GM19438 (cell line): Measurements from ENCODE around the gene RNASE2.
"Not testable (repeated sequence)": the region's sequence is repeated elsewhere in the genome, so short reads cannot be mapped to it uniquely, and the experiment has no call there.

Experiments used
- ATAC-seq: cut with Tn5 transposase; IDR thresholded peaks from one replicate; pipeline ENCODE4 v1.9.1; 2021; ENCODE audit warnings: low read depth; ENCODE audit not compliant: unreplicated experiment

The RNASE2 gene

GRCh38 chr14:20980906-20981305 is 25.6 kb downstream of the RNASE2 start:
- ATAC-seq, result no peak

GRCh38 chr14:20982646-20983369 is 27.5 kb downstream of the RNASE2 start:
- ATAC-seq, result no peak

DNA sequence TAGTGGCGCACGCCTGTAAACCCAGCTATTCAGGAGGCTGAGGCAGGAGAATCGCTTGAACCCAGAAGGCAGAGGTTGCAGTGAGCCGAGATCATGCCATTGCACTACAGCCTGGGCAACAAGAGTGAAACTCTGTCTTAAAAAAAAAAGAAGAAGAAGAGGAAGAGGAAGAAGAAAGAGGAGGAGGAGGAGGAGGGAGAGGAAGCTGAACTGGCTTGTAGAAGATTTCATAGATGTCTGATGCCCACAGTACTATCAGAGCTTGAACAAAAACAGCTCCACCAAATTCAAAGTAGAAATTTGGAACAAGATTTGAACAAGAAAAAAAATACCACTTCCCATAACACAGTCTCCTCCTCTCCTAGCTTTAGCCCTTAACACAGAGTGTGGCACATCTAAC is 30.4 kb downstream of the RNASE2 start:
- not testable (repeated sequence) for ATAC-seq

- ATAC-seq, result no peak
Observed at GRCh38 chr14:20986811-20987210, 31.5 kb downstream of the RNASE2 start.

DNA sequence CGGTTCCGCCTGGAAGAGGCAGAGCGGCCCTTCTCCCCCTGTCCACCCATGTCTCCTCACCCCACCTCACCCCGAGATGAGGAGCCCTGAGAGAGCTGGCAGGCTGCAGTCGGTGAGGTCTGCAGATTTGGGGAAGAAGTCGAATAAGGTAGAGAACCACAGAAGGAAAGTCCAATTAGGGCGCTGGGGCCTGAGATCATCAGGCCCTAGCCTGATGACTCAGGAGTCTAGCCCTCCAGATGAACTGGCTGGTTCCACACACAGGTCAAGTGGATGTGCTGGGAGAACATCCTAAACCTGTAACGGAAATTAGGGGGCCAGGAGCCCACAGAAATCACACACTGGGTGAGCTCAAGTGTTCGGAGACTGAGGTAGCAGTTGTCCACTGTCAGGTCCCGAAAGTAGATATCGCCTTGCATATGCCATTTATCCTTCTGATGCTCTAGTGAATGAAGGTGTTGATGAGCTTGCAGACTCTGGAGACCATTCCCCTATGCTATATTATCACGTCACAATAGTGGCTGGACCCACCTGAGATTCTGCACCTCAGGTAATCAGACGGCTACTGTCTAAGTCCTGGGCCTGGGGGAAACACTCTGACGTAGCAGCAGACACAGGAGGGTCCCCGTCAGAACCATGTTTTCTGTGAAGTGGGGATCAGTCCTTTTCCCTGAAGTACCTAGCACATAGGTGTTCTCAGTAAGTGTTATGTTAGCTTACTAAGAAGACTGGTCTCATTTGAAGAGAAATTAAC is 33.6 kb downstream of the RNASE2 start:
- ATAC-seq, result no peak

GRCh38 chr14:20989471-20989786 is 34.1 kb downstream of the RNASE2 start:
- no peak for ATAC-seq

DNA sequence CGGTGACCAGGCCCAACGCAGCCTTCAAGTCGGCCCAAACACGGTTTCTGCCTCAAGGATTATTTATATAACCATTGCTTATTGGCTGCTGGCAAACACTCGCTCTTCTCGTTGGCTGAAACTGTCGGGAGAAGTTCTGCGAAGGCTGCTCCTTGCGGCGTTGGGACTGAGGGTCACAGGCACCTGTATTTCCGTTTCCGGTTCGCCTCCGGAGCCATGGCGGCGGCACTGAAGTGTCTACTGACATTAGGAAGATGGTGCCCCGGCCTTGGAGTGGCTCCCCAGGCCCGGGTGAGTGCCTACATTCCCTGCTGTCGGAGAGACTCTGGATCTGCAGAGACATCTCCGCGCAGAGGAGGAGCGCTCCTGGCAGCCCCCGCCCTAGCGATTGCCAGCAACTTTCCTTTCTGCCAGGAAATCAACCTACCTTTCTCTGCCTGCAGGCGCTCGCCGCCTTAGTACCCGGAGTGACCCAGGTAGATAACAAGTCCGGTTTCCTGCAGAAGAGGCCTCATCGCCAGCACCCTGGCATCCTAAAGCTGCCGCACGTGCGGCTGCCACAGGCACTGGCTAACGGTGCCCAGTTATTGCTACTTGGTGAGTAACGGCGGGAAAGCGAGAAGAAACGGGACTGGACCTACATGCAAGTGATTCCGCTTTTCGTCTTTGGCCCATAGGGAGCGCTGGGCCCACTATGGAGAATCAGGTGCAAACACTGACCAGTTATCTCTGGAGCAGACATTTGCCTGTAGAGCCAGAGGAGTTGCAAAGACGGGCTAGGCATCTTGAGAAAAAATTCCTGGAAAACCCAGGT is 34.7 kb downstream of the RNASE2 start, which contains the start of gene METTL17:
METTL17 (plus strand) TSS at position 194 of the 814 bp plus-strand sequence; CDS start at position 217, 23 bp downstream.
- ATAC-seq, result peak; percentile 96

DNA sequence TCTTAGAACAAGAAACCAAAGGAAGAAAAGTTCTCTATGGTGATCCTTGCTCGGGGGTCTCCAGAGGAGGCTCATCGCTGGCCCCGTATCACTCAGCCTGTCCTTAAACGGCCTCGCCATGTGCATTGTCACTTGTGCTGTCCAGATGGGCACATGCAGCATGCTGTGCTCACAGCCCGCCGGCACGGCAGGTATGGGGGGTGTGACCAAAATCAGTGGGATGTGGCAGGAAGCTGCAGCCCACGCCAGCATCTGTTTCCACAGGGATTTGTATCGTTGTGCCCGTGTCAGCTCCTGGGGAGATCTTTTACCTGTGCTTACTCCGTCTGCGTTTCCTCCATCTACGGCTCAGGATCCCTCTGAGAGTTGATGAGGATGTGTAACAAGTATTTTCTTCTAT is 41.2 kb downstream of the RNASE2 start:
- ATAC-seq, result no peak

DNA sequence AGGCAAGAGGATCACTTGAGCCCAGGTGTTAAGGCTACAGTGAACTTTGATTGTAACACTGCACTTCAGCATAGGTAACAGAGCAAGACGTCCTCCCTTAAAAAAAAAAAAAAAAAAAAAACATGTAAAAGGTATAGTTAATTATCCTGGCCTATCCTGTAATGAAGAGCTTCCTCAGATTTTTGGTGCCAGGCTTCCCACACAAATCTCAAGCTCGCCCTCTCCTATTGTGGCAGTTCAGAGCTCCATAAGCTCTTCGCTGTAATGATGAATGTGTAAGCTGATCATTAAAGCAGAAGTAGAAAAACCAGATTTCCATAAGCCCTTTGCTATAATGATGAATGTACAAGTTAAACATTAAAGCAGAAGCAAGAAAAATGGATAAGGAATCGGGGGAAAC is 41.8 kb downstream of the RNASE2 start:
- no peak for ATAC-seq

DNA sequence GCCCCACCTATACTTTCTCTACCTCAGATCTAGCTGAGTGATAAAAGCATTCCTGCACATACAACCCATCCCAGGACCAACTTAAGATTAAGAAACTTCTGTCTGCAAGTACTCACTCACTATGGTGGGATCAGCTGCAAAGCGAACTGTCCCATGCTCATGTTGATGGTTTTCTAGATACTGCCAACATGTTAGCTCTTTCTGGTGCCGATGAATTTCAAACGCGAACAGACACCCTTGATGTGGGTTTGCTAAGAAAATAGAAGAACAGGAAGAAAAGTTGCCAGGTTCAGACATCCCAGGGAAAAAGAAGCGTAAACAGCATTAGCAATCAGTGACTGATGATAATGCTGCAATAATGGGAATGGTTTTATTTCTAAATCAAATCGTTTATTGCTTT is 42.3 kb downstream of the RNASE2 start:
- ATAC-seq, result no peak

DNA sequence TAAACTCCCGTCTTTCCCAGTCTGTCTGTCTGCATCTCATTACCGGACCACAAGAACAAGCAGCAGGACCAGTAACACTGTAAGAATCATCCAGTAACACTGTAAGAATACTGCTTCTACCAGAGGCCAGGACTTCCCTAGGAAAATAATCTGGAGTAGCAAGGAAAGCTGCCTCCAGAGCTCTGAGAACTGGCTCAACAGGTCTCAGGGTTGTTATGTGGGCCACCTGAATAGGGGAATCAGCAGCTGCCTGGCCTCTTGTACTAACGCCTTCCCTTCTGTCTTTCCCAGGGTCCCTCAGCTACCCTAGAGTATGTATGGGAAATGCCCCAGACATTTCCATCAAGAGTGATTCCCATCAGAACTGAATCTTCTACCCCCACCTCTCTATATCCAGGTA is 42.9 kb downstream of the RNASE2 start:
- ATAC-seq, result no peak

DNA sequence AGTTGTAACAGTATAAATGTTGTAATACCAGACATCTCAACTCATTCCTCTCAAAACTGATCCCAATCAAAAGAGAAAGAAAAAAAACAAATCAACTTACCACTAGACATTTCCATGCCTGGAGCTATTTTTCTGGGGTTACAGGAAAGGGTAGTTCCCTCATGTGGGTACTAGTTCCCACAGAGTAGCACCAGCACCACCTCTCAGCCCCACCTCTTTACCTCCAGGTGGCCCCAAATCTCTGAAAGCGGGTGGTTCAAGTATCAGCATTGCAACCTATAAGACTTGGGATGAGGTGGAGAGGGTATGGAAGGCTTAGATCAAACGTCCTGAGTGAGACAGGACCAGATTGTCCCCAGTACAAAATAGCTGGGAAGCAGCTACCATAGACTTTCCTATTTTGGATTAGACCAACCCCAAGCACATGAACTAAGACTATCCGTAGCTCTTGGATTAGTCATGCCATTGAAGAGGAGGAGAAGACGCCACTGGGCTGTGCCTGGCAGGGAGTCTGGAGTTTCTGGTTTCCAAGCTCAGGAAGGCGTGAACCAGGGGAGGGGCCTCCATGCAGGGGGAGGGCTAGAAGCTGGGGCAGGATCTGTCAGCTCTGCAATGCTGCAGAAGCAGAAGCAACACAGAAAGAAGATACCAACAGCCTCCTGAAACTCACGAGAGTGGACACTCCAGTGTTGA is 43.5 kb downstream of the RNASE2 start, which contains the start of gene SLC39A2:
SLC39A2 (plus strand) TSS at position 620 of the 693 bp plus-strand sequence. CDS start 154 bp downstream, outside the sequence.
- no peak for ATAC-seq

GRCh38 chr14:20999591-20999990 is 44.3 kb downstream of the RNASE2 start:
- ATAC-seq, result no peak

GRCh38 chr14:21001218-21001617 is 45.9 kb downstream of the RNASE2 start:
- ATAC-seq, result no peak

GRCh38 chr14:21003788-21004346 is 48.6 kb downstream of the RNASE2 start:
- no peak for ATAC-seq
